Measurements from ENCODE around the gene PIH1D1. TPM values are rescaled to one million over a fixed set of nuclear protein-coding genes. Genes with fewer than 3 reads are reported as not detected.

PIH1D1 gene
- total and polyA plus RNA-seq, 2 of the 13 experiments (the other 11 are each of a cell fraction or from before 2014, with no cell fraction given), result 110 to 137 TPM

- TF ChIP-seq TIGD3 (CRISPR knock-in tag; IDR thresholded peaks at IDR 0.05; ENCODE audit: borderline replicate concordance), result 0 out of 2 replicates have a peak, but pooled peaks have one; percentile 17
- TF ChIP-seq ZNF143 (CRISPR knock-in tag; IDR thresholded peaks at IDR 0.05), result peak; percentile 92
- peak; percentile 50 for TF ChIP-seq HNRNPK (IDR thresholded peaks at IDR 0.05; ENCODE audit: low read depth, low read length, poor library complexity, severe bottlenecking)
- 0 out of 2 replicates have a peak, but pooled peaks have one; percentile 44 for TF ChIP-seq DNMT3B (CRISPR knock-in tag; conservative IDR thresholded peaks at IDR 0.05)
- TF ChIP-seq ZNF83 (CRISPR knock-in tag; IDR thresholded peaks at IDR 0.05; ENCODE audit: borderline replicate concordance), result no peak
- peak; percentile 100 for TF ChIP-seq ZNF563 (CRISPR knock-in tag; IDR thresholded peaks at IDR 0.05)
- no peak for TF ChIP-seq STAT5B (CRISPR knock-in tag; IDR thresholded peaks at IDR 0.05)
- TF ChIP-seq KLF15 (CRISPR knock-in tag; IDR thresholded peaks at IDR 0.05; ENCODE audit: borderline replicate concordance), result no peak
- TF ChIP-seq, protein P1, sequence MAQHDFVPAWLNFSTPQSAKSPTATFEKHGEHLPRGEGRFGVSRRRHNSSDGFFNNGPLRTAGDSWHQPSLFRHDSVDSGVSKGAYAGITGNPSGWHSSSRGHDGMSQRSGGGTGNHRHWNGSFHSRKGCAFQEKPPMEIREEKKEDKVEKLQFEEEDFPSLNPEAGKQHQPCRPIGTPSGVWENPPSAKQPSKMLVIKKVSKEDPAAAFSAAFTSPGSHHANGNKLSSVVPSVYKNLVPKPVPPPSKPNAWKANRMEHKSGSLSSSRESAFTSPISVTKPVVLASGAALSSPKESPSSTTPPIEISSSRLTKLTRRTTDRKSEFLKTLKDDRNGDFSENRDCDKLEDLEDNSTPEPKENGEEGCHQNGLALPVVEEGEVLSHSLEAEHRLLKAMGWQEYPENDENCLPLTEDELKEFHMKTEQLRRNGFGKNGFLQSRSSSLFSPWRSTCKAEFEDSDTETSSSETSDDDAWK (CRISPR knock-in tag; IDR thresholded peaks at IDR 0.05), result no peak
- peak; percentile 49; the same call in 1 of the 2 replicates for TF ChIP-seq ATF7-NPFF (CRISPR knock-in tag; IDR thresholded peaks at IDR 0.05; ENCODE audit: low read depth)
- TF ChIP-seq MED1 (CRISPR knock-in tag; IDR thresholded peaks at IDR 0.05), result no peak
- TF ChIP-seq TRIM24 (CRISPR knock-in tag; IDR thresholded peaks at IDR 0.05), result no peak
- TF ChIP-seq MYC (CRISPR knock-in tag; IDR thresholded peaks at IDR 0.05; ENCODE audit: borderline replicate concordance), result peak; percentile 67
- TF ChIP-seq XRCC5 (optimal IDR thresholded peaks at IDR 0.05; ENCODE audit: low read length), result peak; percentile 33
- TF ChIP-seq ZNF33B (CRISPR knock-in tag; IDR thresholded peaks at IDR 0.05), result 0 out of 2 replicates have a peak, but pooled peaks have one; percentile 50
- peak; percentile 66; the same call in 1 of the 2 replicates for TF ChIP-seq ZNF766 (CRISPR knock-in tag; IDR thresholded peaks at IDR 0.05; ENCODE audit: borderline replicate concordance)
- no peak for TF ChIP-seq JUND (CRISPR knock-in tag; IDR thresholded peaks at IDR 0.05)
- TF ChIP-seq, protein P2, sequence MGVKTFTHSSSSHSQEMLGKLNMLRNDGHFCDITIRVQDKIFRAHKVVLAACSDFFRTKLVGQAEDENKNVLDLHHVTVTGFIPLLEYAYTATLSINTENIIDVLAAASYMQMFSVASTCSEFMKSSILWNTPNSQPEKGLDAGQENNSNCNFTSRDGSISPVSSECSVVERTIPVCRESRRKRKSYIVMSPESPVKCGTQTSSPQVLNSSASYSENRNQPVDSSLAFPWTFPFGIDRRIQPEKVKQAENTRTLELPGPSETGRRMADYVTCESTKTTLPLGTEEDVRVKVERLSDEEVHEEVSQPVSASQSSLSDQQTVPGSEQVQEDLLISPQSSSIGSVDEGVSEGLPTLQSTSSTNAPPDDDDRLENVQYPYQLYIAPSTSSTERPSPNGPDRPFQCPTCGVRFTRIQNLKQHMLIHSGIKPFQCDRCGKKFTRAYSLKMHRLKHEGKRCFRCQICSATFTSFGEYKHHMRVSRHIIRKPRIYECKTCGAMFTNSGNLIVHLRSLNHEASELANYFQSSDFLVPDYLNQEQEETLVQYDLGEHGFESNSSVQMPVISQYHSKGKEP (CRISPR knock-in tag; IDR thresholded peaks at IDR 0.05), result no peak
- TF ChIP-seq SATB2 (CRISPR knock-in tag; IDR thresholded peaks at IDR 0.05), result peak; percentile 15; the same call in 1 of the 2 replicates
- peak; percentile 70 for TF ChIP-seq ZNF619 (CRISPR knock-in tag; IDR thresholded peaks at IDR 0.05)
- TF ChIP-seq CAMTA2 (CRISPR knock-in tag; IDR thresholded peaks at IDR 0.05; ENCODE audit: borderline replicate concordance), result peak; percentile 77
- TF ChIP-seq EEA1 (CRISPR knock-in tag; IDR thresholded peaks at IDR 0.05; ENCODE audit: borderline replicate concordance), result peak; percentile 50; the same call in 1 of the 2 replicates
- TF ChIP-seq ZZZ3 (CRISPR knock-in tag; IDR thresholded peaks at IDR 0.05; ENCODE audit: borderline replicate concordance), result no peak; the same call in 1 of the 2 replicates
- 0 out of 2 replicates have a peak, but pooled peaks have one; percentile 6 for TF ChIP-seq KMT2A (CRISPR knock-in tag; IDR thresholded peaks at IDR 0.05)
- TF ChIP-seq HNF4G (IDR thresholded peaks at IDR 0.05; ENCODE audit: borderline replicate concordance, low read depth, low read length), result peak; percentile 35; the same call in 1 of the 2 replicates
- no peak for TF ChIP-seq HNF4G (CRISPR knock-in tag; IDR thresholded peaks at IDR 0.05; ENCODE audit: borderline replicate concordance, low read depth)
- TF ChIP-seq SPEN (CRISPR knock-in tag; IDR thresholded peaks at IDR 0.05; ENCODE audit: low read depth), result peak; percentile 72
These were observed 1.6 kb upstream of the PIH1D1 start, which contains the start of gene ALDH16A1 (continued) for GRCh38 chr19:49453013-49453756.
